Ishikawa (cell line): Measurements from ENCODE around the gene CYP20A1.

ENCODE experiments used
- CEBPB ChIP-seq: IDR thresholded peaks from 2 replicates; pipeline ENCODE4 v1.6.1; 2012
- CREB1 ChIP-seq: IDR thresholded peaks from 2 replicates; pipeline ENCODE4 v1.6.1; 2012; ENCODE audit warnings: low read depth
- NFIC ChIP-seq: IDR thresholded peaks from 2 replicates; pipeline ENCODE4 v1.6.1; 2012
- REST ChIP-seq: IDR thresholded peaks from 2 replicates; pipeline ENCODE4 v1.6.1; 2012; ENCODE audit warnings: low read depth, mild to moderate bottlenecking
- TEAD4 ChIP-seq: IDR thresholded peaks from 2 replicates; pipeline ENCODE4 v1.6.1; 2012
- YY1 ChIP-seq: IDR thresholded peaks from 2 replicates; pipeline ENCODE4 v1.6.1; 2012; ENCODE audit warnings: low read depth

- no peak for TF ChIP-seq TEAD4
- no peak for TF ChIP-seq CREB1
- no peak for TF ChIP-seq NFIC
- no peak for TF ChIP-seq CEBPB
- TF ChIP-seq YY1, result no peak
- TF ChIP-seq REST, result no peak
Measured at GRCh38 chr2:203301667-203302066, 62.8 kb downstream of the CYP20A1 start.
